SH-SY5Y (cell line): ENCODE measurements around the gene HDGF.

Source experiments
- GATA2 ChIP-seq: IDR thresholded peaks from 2 replicates; pipeline ENCODE4 v1.6.1; 2011; ENCODE audit warnings: mild to moderate bottlenecking, low read depth, low read length
- GATA3 ChIP-seq: IDR thresholded peaks from 2 replicates; pipeline ENCODE4 v1.6.1; 2011; ENCODE audit warnings: low read depth, mild to moderate bottlenecking, low read length, moderate library complexity

- TF ChIP-seq GATA2 (no peak), GATA3 (no peak)
Measured at GRCh38 chr1:156740741-156741480, 10.6 kb downstream of the HDGF start, which contains the start of gene MRPL24.
